Measurements from ENCODE around the gene REPIN1. TPM values are rescaled to one million over a fixed set of nuclear protein-coding genes. Genes with fewer than 3 reads are reported as not detected.

REPIN1 gene
- total RNA-seq, 4 donors from 2014 or later = 182 to 414 (median 247) TPM

DNA sequence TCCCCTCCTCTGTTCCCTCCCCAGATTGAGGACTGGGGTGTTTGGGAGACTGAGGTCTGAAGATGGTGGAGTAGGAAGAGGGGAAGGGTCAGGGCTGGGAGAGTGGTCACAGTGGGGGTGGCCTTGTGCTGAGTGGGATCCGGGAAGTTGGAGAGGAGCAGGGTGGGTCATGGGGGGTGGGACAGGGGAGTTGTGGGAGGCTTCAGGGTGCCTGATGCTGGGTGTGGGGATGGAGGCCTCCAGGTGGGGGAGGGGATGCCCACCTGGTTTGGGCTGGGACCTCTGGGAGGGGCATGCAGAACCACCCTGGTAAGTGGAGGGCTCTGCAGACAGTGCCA lies 13.1 kb downstream of the REPIN1 start:
- Histone ChIP-seq H3K36me3 (no peaks in the 10 kb centered on the region), H3K27me3 (no peaks in the 10 kb centered on the region), H3K27ac (peak overlapping the region; percentile 63 to 99 (median 86)), H3K9me3 (no peaks in the 10 kb centered on the region), H3K4me1 (peaks cover 34 to 90% (median 78%) of the 10 kb centered on the region in 4 donors), H3K4me3 (no peak overlapping the region)
- DNase-seq = no peak
- in situ Hi-C loops (cut with MboI; ENCODE audit: low pct_ligation_motif_present in 1 of 4, low pct_unique_long_range_greater_than_20kb in 1 of 4, low sequenced_read_pairs in 3 of 4) (no loop called here), intact Hi-C loops (cut with DNase I; ENCODE audit: low total_unique reads) (no loop called here)
- no peak for TF ChIP-seq POLR2A (IDR thresholded peaks at IDR 0.05)
- no peak for TF ChIP-seq EP300 (IDR thresholded peaks at IDR 0.05; ENCODE audit: low read depth)
- no peak for TF ChIP-seq POLR2AphosphoS5 (IDR thresholded peaks at IDR 0.05)
- WGBS, 2 donors (ENCODE audit: low coverage in 1 of 2) = 82% methylated on average over 1 of the region's 1 CpG; no CpG with 5 or more reads in 1 of the 2 donors

DNA sequence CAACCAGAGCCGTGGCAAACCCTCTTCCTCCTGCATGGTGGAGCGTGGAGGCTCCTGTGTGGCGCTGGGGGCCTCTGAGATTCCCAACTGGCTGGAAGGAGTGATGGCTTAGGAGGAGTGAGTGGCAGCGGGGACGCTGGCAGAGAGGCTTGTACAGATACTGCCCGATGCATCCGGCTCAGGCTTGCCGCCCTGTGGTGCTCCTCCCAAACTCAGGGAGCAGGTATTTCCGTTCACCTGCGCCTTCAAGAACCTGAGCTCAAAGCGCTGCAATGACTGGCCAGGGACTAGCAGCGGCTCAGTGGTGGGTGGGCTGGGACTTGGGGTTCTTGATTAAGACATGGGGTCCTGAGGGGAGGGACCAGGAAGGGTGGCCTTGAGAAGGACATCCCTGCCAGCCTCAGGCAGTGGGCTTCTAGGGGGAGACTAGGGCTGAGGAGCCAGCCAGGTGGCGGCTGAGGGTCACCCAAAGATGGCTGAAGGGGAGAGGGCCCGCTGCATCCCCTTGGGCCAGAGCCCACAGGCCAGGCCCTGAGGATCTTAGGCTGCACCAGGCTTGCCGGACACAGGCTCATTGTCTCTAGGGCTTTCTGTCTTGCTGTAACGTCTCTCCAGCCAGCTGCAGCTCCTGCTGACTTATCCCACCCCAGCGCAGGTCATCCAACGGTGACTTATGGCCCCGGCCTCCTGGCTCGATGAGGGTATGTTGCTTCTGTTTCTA lies 13.7 kb downstream of the REPIN1 start:
- Histone ChIP-seq H3K27me3 (no peaks in the 10 kb centered on the region), H3K36me3 (no peaks in the 10 kb centered on the region), H3K9me3 (no peaks in the 10 kb centered on the region), H3K4me3 (no peak overlapping the region), H3K4me1 (peaks cover 30 to 85% (median 72%) of the 10 kb centered on the region in 4 donors), H3K27ac (peak overlapping the region; percentile 63 to 99 (median 86))
- peak; percentile 63 for DNase-seq
- 52% methylated on average over 20 of the region's 20 CpGs; no CpG with 5 or more reads in 1 of the 2 donors for WGBS, 2 donors (ENCODE audit: low coverage in 1 of 2)
- TF ChIP-seq POLR2A (IDR thresholded peaks at IDR 0.05) (peak; percentile 11), EP300 (IDR thresholded peaks at IDR 0.05; ENCODE audit: low read depth) (no peak)
- in situ Hi-C loops (cut with MboI; ENCODE audit: low pct_ligation_motif_present in 1 of 4, low pct_unique_long_range_greater_than_20kb in 1 of 4, low sequenced_read_pairs in 3 of 4) = no loop called here
- intact Hi-C loops (cut with DNase I; ENCODE audit: low total_unique reads) = no loop called here

DNA sequence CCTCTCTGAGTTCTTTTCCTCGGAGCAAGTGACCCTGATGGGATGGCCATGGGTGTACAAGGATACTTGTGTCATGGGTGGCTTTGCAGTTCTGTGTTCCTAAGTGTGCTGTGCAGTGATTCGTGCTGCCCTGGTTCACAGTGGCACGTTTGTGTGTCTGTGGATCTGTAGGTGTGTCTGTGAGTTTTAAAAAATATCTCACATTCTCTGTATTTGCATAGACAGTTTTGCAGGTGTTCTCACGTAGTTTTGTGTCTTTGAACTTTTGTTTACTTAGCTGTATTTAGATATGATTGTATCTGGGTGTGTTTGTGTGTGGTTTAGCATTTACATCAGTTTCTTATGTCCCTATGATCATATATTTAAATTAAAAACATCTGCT lies 14.2 kb downstream of the REPIN1 start:
- H3K4me3 ChIP-seq = no peak overlapping the region
- intact Hi-C loops (cut with DNase I; ENCODE audit: low total_unique reads) = no loop called here

DNA sequence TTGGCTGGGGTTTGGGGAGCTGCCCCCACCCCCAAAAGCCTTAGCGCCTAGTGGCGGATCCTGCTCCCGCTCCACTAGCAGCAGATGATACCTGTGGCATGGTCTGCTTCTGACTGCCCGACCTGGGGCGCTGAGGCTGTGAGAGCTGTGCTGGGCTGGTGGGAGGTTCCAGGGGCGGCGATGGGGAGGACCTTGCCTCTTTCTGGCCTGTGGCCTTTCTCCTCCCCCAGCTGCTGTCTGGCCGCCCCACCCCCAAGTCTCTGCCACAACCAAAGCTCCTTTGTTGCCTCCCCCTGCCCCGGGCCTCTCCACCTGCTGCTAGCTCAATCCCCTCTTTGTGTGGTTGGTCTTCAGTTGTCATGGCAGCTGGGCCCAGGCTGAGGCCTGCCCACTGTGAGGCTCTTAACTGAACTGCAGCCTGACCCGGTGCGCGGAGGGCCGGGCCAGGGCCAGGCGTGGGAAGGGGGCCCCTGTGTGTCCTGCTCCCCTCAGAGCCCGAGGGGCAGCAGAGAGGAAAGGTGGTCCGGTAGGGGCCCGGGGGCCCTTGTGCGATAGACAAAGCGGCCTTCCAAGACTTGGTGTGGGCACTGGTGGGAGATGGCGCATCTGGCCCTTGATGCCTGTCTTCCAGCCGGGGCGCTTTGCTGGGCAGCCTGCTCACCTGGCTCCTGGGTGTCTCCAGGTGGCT lies 15.2 kb downstream of the REPIN1 start:
- H3K27ac ChIP-seq = peak overlapping the region; percentile 63 to 99 (median 86)
- no peaks in the 10 kb centered on the region for H3K27me3 ChIP-seq
- H3K9me3 ChIP-seq = no peaks in the 10 kb centered on the region
- WGBS, 2 donors (ENCODE audit: low coverage in 1 of 2) = 60% methylated on average over 15 of the region's 22 CpGs; no CpG with 5 or more reads in 1 of the 2 donors
- intact Hi-C loops (cut with DNase I; ENCODE audit: low total_unique reads) = no loop called here
- H3K36me3 ChIP-seq = no peaks in the 10 kb centered on the region
- in situ Hi-C loops (cut with MboI; ENCODE audit: low pct_ligation_motif_present in 1 of 4, low pct_unique_long_range_greater_than_20kb in 1 of 4, low sequenced_read_pairs in 3 of 4) = no loop called here
- no peak overlapping the region for H3K4me3 ChIP-seq
- TF ChIP-seq EP300 (IDR thresholded peaks at IDR 0.05; ENCODE audit: low read depth) = no peak
- peak; percentile 80 for TF ChIP-seq POLR2A (IDR thresholded peaks at IDR 0.05)
- TF ChIP-seq, protein P1, sequence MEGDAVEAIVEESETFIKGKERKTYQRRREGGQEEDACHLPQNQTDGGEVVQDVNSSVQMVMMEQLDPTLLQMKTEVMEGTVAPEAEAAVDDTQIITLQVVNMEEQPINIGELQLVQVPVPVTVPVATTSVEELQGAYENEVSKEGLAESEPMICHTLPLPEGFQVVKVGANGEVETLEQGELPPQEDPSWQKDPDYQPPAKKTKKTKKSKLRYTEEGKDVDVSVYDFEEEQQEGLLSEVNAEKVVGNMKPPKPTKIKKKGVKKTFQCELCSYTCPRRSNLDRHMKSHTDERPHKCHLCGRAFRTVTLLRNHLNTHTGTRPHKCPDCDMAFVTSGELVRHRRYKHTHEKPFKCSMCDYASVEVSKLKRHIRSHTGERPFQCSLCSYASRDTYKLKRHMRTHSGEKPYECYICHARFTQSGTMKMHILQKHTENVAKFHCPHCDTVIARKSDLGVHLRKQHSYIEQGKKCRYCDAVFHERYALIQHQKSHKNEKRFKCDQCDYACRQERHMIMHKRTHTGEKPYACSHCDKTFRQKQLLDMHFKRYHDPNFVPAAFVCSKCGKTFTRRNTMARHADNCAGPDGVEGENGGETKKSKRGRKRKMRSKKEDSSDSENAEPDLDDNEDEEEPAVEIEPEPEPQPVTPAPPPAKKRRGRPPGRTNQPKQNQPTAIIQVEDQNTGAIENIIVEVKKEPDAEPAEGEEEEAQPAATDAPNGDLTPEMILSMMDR (IDR thresholded peaks at IDR 0.05) = peak in 1 of 5 experiments; percentile 13
- peak; percentile 52 to 77 (median 75) for TF ChIP-seq POLR2AphosphoS5 (IDR thresholded peaks at IDR 0.05)
- peak; percentile 87 for DNase-seq
- peaks cover 29 to 79% (median 67%) of the 10 kb centered on the region in 4 donors for H3K4me1 ChIP-seq

More for the DNA sequence above, 14.2 kb downstream of the REPIN1 start:
- Histone ChIP-seq H3K36me3 (no peaks in the 10 kb centered on the region), H3K4me1 (peaks cover 29 to 79% (median 69%) of the 10 kb centered on the region in 4 donors), H3K27ac (peak overlapping the region; percentile 63 to 99 (median 86)), H3K27me3 (no peaks in the 10 kb centered on the region), H3K9me3 (no peaks in the 10 kb centered on the region)
- TF ChIP-seq POLR2A (IDR thresholded peaks at IDR 0.05) (no peak), POLR2AphosphoS5 (IDR thresholded peaks at IDR 0.05) (no peak), EP300 (IDR thresholded peaks at IDR 0.05; ENCODE audit: low read depth) (no peak)
- TF ChIP-seq, protein P1 (IDR thresholded peaks at IDR 0.05) = no peak
- no peak for DNase-seq
- 19% methylated on average over 4 of the region's 4 CpGs; no CpG with 5 or more reads in 1 of the 2 donors for WGBS, 2 donors (ENCODE audit: low coverage in 1 of 2)
- in situ Hi-C loops (cut with MboI; ENCODE audit: low pct_ligation_motif_present in 1 of 4, low pct_unique_long_range_greater_than_20kb in 1 of 4, low sequenced_read_pairs in 3 of 4) = no loop called here
